Measurements from ENCODE around the gene UBE2J2.

UBE2J2 gene

DNA sequence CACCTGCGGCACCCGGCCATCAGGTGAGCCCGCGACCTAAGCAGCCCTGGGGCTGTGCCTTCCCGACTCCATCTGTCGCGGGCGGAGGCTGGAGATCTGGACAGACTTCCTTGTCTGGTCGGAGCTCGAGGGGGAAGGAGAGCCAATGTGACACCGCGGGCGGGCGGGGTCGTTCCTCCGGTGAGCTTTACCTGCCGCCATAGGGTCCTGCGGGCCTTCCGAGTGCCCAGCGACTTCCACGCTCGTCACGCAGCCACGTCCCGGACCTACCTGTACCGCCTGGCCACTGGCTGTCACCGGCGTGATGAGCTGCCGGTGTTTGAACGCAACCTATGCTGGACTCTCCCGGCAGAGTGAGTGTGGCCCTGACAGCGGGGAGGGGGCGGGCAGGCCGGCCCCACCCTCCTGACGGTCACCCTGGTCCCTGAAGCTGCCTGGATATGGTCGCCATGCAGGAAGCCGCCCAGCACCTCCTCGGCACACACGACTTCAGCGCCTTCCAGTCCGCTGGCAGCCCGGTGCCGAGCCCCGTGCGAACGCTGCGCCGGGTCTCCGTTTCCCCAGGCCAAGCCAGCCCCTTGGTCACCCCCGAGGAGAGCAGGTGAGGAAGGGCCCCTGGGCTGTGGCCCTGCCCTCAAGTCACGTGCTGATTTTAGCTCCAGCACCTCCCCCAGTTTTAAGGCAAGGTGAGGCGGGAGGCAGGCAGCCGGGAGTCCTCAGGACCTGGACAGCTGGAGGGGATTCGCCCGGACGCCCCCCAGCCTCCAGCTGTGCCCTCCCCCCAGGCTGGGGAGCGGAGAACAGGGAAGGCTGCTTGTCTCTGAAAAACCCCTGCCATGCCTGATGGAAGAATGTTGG, 35.8 kb upstream of the UBE2J2 start:
- DNase-seq: peak; percentile 18

- no peak for DNase-seq
These were observed 35.1 kb upstream of the UBE2J2 start for GRCh38 chr1:1308756-1309250.

DNA sequence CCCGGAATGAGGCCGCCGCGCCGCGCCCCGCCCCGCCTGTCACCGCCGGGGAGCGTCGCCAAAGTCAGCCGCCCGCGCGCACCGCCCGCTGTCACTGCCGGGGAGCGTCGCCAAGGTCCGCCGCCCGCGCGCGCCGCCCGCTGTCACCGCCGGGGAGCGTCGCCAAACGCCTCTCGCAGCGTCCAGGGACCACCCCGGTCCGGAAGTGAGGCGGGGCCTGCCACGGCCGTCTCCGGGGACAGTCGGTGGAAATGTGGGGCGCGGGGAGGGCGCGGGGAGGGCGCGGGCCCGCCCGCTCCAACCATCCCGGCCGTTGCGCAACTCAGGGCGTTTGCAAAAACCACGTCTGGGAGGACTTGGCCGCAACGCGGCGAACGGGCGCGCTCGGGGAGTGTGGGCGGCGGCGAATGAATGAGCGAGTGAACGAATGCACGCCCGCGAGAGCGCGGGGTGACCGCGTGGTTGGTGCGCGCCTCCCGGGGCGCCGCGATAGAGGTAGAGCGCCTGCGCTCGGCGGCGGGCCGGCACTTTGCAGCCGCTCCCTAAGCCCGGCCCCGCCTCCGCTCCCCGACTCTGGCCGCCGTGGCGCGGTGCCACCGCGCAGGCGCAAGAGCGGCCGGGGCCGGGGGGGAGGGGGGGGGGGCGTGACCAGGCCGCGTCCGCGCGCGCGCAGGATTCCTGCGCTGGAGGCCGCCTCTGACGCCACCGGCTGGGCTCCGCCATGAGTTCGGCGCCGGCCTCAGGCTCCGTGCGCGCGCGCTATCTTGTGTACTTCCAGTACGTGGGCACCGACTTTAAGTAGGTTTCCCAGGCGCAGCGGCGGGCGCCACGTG, 34.5 kb upstream of the UBE2J2 start, which contains the start of the genes ACAP3 and PUSL1:
Gene ACAP3 (minus strand): TSS at position 8 of the 833 bp plus-strand sequence. CDS start 115 bp downstream, outside the sequence.
Gene PUSL1 (plus strand): TSS at position 675 of the 833 bp plus-strand sequence. CDS start 47 bp downstream, at position 722.
- peak; percentile 90 for DNase-seq

- no peak for DNase-seq
These were observed 33.7 kb upstream of the UBE2J2 start for GRCh38 chr1:1307261-1307922.

DNA sequence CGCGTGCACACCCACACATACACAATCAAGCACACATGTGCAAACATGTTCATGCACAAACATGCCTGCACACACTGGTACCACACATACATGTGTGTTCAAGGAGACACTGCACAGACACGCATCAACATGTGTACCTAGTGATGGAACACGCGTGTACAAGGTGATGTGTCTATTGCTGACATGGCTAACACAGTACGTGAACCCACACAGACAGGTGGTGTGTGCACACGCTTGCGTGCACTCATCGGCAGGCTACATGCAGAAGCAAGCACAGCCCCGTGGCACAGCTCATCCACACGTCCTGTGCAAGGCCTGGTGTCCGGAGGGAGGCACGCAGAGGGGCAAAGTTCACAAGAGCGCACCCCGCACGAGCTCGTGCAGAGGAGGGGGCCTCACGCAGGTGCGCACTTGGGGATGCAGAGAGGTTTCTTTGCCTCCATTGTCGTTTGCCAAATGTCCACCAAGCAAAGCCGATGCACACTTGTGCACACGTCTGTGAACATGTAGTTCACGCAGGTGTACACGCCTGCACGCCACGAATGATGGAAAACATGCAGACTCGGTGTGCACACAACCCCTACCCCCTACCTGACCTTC, 33.1 kb upstream of the UBE2J2 start:
- no peak for DNase-seq

- DNase-seq: no peak
These were observed 32.5 kb upstream of the UBE2J2 start for GRCh38 chr1:1306070-1306660.

DNA sequence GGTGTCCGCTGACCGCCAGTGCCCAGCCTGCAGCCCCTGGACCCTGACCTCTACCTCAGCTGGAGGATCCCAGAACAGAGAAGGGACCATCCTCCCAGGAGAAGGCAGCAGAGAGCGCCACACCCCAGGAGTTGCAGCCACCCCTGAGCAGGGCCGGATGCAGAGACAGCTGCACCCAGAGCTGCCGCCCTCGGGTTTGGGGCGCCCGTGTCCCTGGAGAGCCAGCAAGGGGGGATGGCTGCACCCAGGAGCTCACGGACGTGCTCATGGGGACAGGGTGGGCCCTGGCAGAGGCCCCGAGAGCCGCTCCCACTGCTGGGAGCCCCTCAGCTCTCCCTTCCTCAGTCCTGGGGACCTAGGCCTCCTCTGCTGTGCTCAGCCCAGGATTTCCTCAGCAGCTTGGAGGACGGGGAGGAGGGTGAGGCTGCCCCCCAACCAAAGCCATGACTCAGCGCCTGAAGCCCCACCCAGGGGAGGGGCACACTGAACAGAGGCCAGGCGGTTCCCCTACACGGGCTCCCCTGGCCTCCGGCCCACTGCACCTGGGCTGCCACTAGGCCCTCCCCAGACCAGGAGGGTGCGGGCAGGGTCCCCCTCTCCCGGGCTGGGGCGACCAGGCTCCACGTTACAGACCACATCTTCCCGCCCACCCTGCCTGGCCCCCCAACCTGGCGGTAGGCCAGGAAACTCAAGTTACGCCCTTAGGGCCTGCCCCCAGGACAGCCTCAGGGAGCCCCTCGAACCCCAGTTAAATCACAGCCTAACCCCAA, 31.8 kb upstream of the UBE2J2 start:
- DNase-seq: peak; percentile 51

- no peak for DNase-seq
These were observed 31.0 kb upstream of the UBE2J2 start for GRCh38 chr1:1304331-1305299.

DNA sequence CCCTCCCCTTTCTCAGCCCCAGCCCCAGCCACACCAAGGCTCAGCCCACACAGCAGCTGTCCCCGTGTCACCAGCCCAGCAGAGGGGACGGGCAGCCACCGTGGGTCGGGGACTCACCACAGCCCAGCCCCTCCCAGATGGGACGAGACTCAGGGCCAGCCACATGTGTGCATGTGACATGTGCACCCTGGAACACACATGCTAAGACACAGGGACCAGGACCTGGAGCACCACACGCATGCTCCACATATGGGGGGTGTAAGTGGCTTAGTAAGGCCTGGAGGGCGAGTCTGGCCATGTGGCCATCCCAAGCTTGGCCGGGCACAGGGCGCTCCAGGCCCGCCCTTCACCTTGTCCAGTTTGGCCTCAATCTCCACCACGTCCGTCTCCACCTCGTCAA, 30.1 kb upstream of the UBE2J2 start:
- DNase-seq: no peak

- DNase-seq: no peak
These were observed 29.4 kb upstream of the UBE2J2 start for GRCh38 chr1:1302951-1303509.

- DNase-seq: no peak
These were observed 28.4 kb upstream of the UBE2J2 start for GRCh38 chr1:1302006-1302430.

GRCh38 chr1:1300352-1300739, 26.7 kb upstream of the UBE2J2 start:
- no peak for DNase-seq

GRCh38 chr1:1299686-1300351, 26.2 kb upstream of the UBE2J2 start:
- DNase-seq: no peak

GRCh38 chr1:1298861-1299685, 25.4 kb upstream of the UBE2J2 start:
- no peak for DNase-seq

DNA sequence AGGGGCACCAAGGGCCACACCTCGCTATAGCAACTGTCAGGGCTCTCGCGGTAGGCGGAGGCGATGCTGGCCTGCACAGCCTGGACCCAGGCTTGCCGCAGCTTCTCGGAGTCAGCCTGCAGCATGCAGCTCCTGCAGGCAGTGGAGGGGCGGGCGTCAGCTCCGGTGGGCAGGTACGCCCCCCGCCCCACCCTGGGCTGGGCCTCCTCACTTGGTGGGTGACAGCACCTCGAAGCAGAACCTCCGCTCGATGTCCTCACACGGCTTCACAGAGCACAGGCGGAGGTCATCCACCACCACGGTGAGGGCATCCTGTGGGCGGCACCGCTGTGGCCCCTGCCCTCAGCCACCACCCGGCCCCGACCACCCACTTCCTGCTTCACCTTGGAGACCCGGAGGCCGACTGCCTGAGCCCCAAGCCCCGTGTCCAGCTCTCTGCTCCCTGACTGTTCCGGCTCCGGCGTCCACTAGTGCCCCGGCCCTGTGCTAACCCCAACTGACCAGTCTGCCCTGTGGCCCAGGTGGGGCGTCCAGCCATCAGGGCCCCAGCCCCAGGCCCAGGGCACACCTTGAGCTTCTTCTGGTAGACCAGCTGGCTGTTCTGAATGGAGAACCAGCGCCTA, 24.3 kb upstream of the UBE2J2 start:
- no peak for DNase-seq

DNA sequence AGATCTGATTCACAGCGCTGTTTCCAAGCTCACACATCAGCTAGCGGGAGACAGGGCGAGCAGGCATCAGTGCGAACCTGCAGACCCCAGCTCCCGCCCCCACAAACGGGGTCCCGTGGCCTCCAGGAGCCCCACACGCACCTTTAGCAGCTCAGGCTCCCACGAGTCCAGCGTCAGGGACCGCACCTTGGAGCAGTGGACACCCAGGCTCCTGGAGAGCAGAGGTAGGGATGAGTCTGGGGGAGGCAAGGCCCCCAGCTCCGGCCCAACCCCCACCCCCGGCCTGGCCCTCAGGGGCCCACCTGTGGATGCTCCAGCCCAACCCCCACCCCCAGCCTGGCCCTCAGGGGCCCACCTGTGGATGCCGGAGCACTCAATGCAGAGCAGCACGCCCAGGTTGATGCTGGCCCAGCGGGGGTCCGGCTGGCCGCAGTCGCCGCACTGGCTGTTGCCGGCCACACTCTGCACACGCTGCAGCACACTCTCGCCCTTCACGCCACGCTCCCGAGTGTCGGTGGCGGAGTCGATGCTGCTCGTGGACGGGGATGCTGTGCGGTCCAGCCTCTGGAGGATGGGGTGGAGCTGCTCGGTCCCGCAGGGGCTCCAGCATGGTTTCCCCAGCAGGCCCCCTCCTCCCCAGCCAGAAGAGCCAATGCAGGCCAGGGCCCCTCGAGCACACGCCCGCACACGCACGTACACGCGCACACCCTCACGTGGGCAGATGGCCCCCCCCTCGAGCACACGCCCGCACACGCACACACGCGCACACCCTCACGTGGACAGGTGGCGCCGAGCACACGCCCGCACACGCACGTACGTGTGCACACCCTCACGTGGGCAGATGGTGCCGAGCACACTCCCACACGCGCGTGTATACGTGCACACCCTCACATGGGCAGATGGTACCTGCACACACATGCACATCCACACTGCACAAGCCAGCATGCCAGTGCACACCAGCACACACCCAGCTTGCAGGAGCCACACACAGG, 22.7 kb upstream of the UBE2J2 start:
- no peak for DNase-seq

Measured in central memory CD4-positive, alpha-beta T cell (primary cell).